IMR-90 (cell line): ENCODE data around the gene CD46. TPM values are rescaled to one million over a fixed set of nuclear protein-coding genes. Genes with fewer than 3 reads are reported as not detected.
A peak's percentile ranks its signal among the peaks of the same experiment; 100 is the strongest.

ENCODE experiments used
- ATAC-seq: fragments of 200-7000 bp; cut with Tn5 transposase; 2 replicates; pipeline ENCODE4 v1.9.1; 2020; ENCODE audit warnings: low read depth, mild to moderate bottlenecking, moderate library complexity
- BruUV-seq: library from RNA; stranded (reverse); fragments of 400-500 nt; replicated peaks from 2 replicates; lab custom pipeline; 2021; lab: Mats Ljungman, UMichigan
- CTCF ChIA-PET: fragments of 300-600 bp; formaldehyde crosslinking; extraction: SDS; loops from one replicate; lab custom pipeline; 2021; ENCODE audit warnings: antibody characterized with exemption; lab: Yijun Ruan, JAX
- POLR2A ChIA-PET: fragments of 300-600 bp; sonication (Branson Sonifier 250); formaldehyde crosslinking; loops from one replicate; lab custom pipeline; 2022; ENCODE audit warnings: antibody characterized with exemption; ENCODE audit not compliant: unreplicated experiment; lab: Charles Lee
- DNase-seq: peaks from one replicate; pipeline ENCODE4 v3.0.0; 2013
- H2AFZ ChIP-seq: replicated peaks from 2 replicates; pipeline ENCODE3; 2013; ENCODE audit warnings: low read length, mild to moderate bottlenecking; ENCODE audit not compliant: poor library complexity
- H2AK5ac ChIP-seq: 2 replicates; pipeline ENCODE4 v1.6.1; 2013; ENCODE audit warnings: low read depth, low read length, inconsistent platforms
- H2AK9ac ChIP-seq: replicated peaks from 2 replicates; pipeline ENCODE3; 2013; ENCODE audit warnings: mild to moderate bottlenecking, low read depth, low read length, moderate library complexity; ENCODE audit not compliant: poor library complexity
- H2BK120ac ChIP-seq: 2 replicates; pipeline ENCODE4 v1.6.1; 2013; ENCODE audit warnings: low read depth, low read length, inconsistent platforms
- H2BK15ac ChIP-seq: 3 replicates; pipeline ENCODE4 v1.6.1; 2013; ENCODE audit warnings: low read depth, low read length, inconsistent platforms
- H2BK20ac ChIP-seq: 2 replicates; pipeline ENCODE4 v1.6.1; 2013; ENCODE audit warnings: low read depth, mild to moderate bottlenecking, inconsistent platforms, low read length, moderate library complexity
- H2BK5ac ChIP-seq: 2 replicates; pipeline ENCODE4 v1.6.1; 2013; ENCODE audit warnings: mild to moderate bottlenecking, low read depth, low read length, inconsistent platforms; ENCODE audit not compliant: poor library complexity, severe bottlenecking
- H3K14ac ChIP-seq: replicated peaks from 2 replicates; pipeline ENCODE4 v1.6.1; 2013; ENCODE audit warnings: low read depth, low read length, inconsistent platforms
- H3K18ac ChIP-seq: 2 replicates; pipeline ENCODE4 v1.6.1; 2013; ENCODE audit warnings: low read depth, low read length, control low read depth
- H3K23ac ChIP-seq: 2 replicates; pipeline ENCODE4 v1.6.1; 2013; ENCODE audit warnings: low read depth, low read length, inconsistent platforms
- H3K27ac ChIP-seq: 2 replicates; pipeline ENCODE4 v1.5.1; 2013; ENCODE audit warnings: mild to moderate bottlenecking, control low read depth, low read length; ENCODE audit not compliant: insufficient read depth
- H3K27me3 ChIP-seq: 2 replicates; pipeline ENCODE4 v1.6.1; 2013; ENCODE audit warnings: low read length; ENCODE audit not compliant: control insufficient read depth, insufficient read depth
- H3K36me3 ChIP-seq: 2 replicates; pipeline ENCODE4 v1.6.1; 2013; ENCODE audit warnings: low read length, mixed read lengths; ENCODE audit not compliant: control insufficient read depth, insufficient read depth
- H3K4ac ChIP-seq: 2 replicates; pipeline ENCODE4 v1.6.1; 2013; ENCODE audit warnings: low read depth, low read length, inconsistent platforms
- H3K4me1 ChIP-seq: 2 replicates; pipeline ENCODE4 v1.6.1; 2013; ENCODE audit warnings: low read length, mixed read lengths; ENCODE audit not compliant: control insufficient read depth, insufficient read depth
- H3K4me2 ChIP-seq: 2 replicates; pipeline ENCODE4 v1.6.1; 2013; ENCODE audit warnings: low read depth, mild to moderate bottlenecking, control low read depth, low read length, moderate library complexity
- H3K4me3 ChIP-seq: 2 replicates; pipeline ENCODE4 v1.5.1; 2013; ENCODE audit warnings: low read depth, mild to moderate bottlenecking, control low read depth, low read length, moderate library complexity; ENCODE audit not compliant: insufficient read depth
- H3K56ac ChIP-seq: 2 replicates; pipeline ENCODE4 v1.6.1; 2013; ENCODE audit warnings: low read length, inconsistent platforms; ENCODE audit not compliant: insufficient read depth; ENCODE audit errors: extremely low read depth
- H3K79me1 ChIP-seq, 2 experiments: 2 replicates each; pipeline ENCODE4 v1.6.1; 2013; ENCODE audit warnings: low read length in 2 of 2, inconsistent platforms in 1 of 2, low read depth in 1 of 2
- H3K9ac ChIP-seq: 2 replicates; pipeline ENCODE4 v1.6.1; 2013; ENCODE audit warnings: low read depth, low read length, control low read depth
- H3K9me1 ChIP-seq: 2 replicates; pipeline ENCODE4 v1.6.1; 2013; ENCODE audit warnings: low read length, inconsistent platforms; ENCODE audit not compliant: insufficient read depth
- H3K9me3 ChIP-seq: 2 replicates; pipeline ENCODE4 v1.6.1; 2013; ENCODE audit warnings: low read length; ENCODE audit not compliant: control insufficient read depth, insufficient read depth
- H4K20me1 ChIP-seq: 2 replicates; pipeline ENCODE4 v1.6.1; 2013; ENCODE audit warnings: low read length, inconsistent platforms; ENCODE audit not compliant: insufficient read depth
- H4K5ac ChIP-seq: 2 replicates; pipeline ENCODE4 v1.6.1; 2013; ENCODE audit warnings: mild to moderate bottlenecking, low read depth, low read length, control low read depth
- H4K8ac ChIP-seq, 2 experiments: 2 replicates each; pipeline ENCODE4 v1.6.1; 2013; ENCODE audit warnings: low read depth in 2 of 2, low read length in 2 of 2, control low read depth in 1 of 2, inconsistent platforms in 1 of 2
- H4K91ac ChIP-seq: 2 replicates; pipeline ENCODE4 v1.6.1; 2013; ENCODE audit warnings: low read depth, low read length, inconsistent platforms; ENCODE audit not compliant: insufficient read depth
- CHD1 ChIP-seq: IDR thresholded peaks from 2 replicates; pipeline ENCODE4 v1.6.1; 2012; ENCODE audit warnings: low read depth, low read length, improper control_type of control experiment
- FOS ChIP-seq: fragments of 150-350 bp; IDR thresholded peaks from 2 replicates; pipeline ENCODE4 v1.6.1; 2016; ENCODE audit warnings: low read depth, low read length
- MAZ ChIP-seq: IDR thresholded peaks from 2 replicates; pipeline ENCODE4 v1.6.1; 2012; ENCODE audit warnings: low read depth, mild to moderate bottlenecking, low read length, improper control_type of control experiment, moderate library complexity, borderline replicate concordance
- NFE2L2 ChIP-seq: fragments of 150-350 bp; IDR thresholded peaks from 2 replicates; pipeline ENCODE4 v1.6.1; 2016; ENCODE audit warnings: low read depth, mild to moderate bottlenecking, low read length
- RFX5 ChIP-seq: IDR thresholded peaks from 2 replicates; pipeline ENCODE4 v1.8.0; 2012; ENCODE audit warnings: low read depth, mild to moderate bottlenecking, low read length, moderate library complexity
- WGBS, 2 experiments: methylation state at CpG; one replicate each; pipeline versions ENCODE4 v1.1.5 to v1.1.7; 2013; ENCODE audit warnings: missing lambda C conversion rate in 2 of 2; ENCODE audit not compliant: insufficient read length in 1 of 2; ENCODE audit errors: extremely low coverage in 2 of 2; 5-methylcytosine and 5-hydroxymethylcytosine counted together
- dilution Hi-C: fragments of 300-500 bp; cut with HindIII; formaldehyde crosslinking; loops from one replicate; pipeline ENCODE4 v1.14.3; 2018; ENCODE audit warnings: low sequenced_read_pairs; ENCODE audit not compliant: unreplicated experiment
- in situ Hi-C: fragments of 300-500 bp; cut with MboI; formaldehyde crosslinking; loops from 3 replicates; pipeline ENCODE4 v1.14.3; 2019; ENCODE audit warnings: low sequenced_read_pairs, inconsistent platforms, mixed read lengths
- intact Hi-C: fragments of 100-400 bp; cut with micrococcal nuclease; formaldehyde crosslinking; loops from 2 replicates; pipeline ENCODE4 v1.10.0; 2022
- polyA plus RNA-seq, 3 experiments: library from polyadenylated mRNA; depleted of rRNA; stranded (reverse); fragments of >200 nt; gene quantifications; 2 replicates each; pipeline ENCODE4 v1.2.3, GENCODE V29; 2012; ENCODE audit warnings: low replicate concordance in 1 of 3
- total RNA-seq: library from RNA; depleted of rRNA; stranded (reverse); fragments of >200 nt; gene quantifications from 2 replicates; pipeline ENCODE4 v1.2.3, GENCODE V29; 2012
- TF ChIP-seq, protein P1 (sequence below): fragments of 150-350 bp; IDR thresholded peaks from 2 replicates; pipeline ENCODE4 v1.6.1; 2017; ENCODE audit warnings: mild to moderate bottlenecking, antibody characterized with exemption, low read length, low read depth

Gene CD46
- total and polyA plus RNA-seq, 2 of the 4 experiments (the other 2 are of a cell fraction): 37.1 to 82.0 TPM

DNA sequence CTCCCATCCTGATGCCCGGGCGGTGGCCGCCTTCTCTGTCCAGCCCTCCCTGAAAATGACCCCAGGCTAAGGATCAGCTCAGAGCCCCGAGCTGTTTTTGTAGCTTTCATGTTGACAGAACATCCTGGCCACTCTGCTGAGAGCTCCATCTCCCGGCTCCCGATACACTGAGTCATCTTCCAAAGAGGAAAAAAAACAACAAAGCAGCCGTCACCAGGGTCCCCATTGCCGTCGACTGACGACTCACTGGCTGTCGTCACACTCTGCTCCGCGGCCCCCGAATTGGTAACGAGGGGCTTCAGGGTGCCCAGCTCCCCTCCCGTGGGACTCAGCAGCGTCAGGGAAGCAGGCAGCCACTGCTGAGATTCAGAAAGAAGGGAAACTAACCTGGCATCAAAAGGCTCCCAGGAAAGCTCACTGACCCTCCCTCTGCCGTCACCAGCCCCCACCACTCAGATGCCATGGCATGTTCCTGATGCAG, 67.2 kb downstream of the CD46 start:
- Histone ChIP-seq H2BK5ac (no peak overlapping the region), H2BK120ac (peak overlapping the region; percentile 45), H3K4me3 (no peak overlapping the region), H2AK9ac (peak overlapping the region; percentile 6), H3K23ac (no peak overlapping the region), H4K20me1 (no peaks in the 10 kb centered on the region), H4K8ac (peak overlapping the region in 1 of 2 experiments; percentile 12; a peak in 2 of 4 replicates), H3K79me1 (peaks cover 0 to 8% of the 10 kb centered on the region in 2 experiments; a peak in 1 of 4 replicates), H3K9me1 (peaks cover 6% of the 10 kb centered on the region; the same call in 1 of the 2 replicates), H2AK5ac (no peak overlapping the region; the same call in 1 of the 2 replicates), H4K91ac (no peak overlapping the region), H3K18ac (no peak overlapping the region), H3K27ac (no peak overlapping the region), H3K4me1 (peaks cover 14% of the 10 kb centered on the region), H2BK20ac (peak overlapping the region; percentile 51; the same call in 1 of the 2 replicates), H3K27me3 (no peaks in the 10 kb centered on the region), H3K36me3 (peaks cover 8% of the 10 kb centered on the region; the same call in 1 of the 2 replicates), H2BK15ac (no peak overlapping the region), H4K5ac (peak overlapping the region; percentile 9; the same call in 1 of the 2 replicates), H2AFZ (peak overlapping the region; percentile 83), H3K9ac (no peak overlapping the region), H3K4me2 (peak overlapping the region; percentile 52), H3K4ac (peak overlapping the region; percentile 40), H3K56ac (no peak overlapping the region), H3K14ac (no peak overlapping the region), H3K9me3 (no peaks in the 10 kb centered on the region)
- WGBS, 2 experiments: 52% methylated on average over 5 of the region's 18 CpGs; no CpG with 5 or more reads in 1 of the 2 experiments
- DNase-seq: peak; percentile 68
- ChIA-PET POLR2A (interaction anchor here (0.7 kb wide), 1 partner anchor 13 kb away, joined by 3 read pairs; no protein-coding TSS in a partner anchor), CTCF (interaction anchor here (0.9 to 2.2 kb wide), 4 partner anchors 9 to 51 kb away, joined by 3 to 8 read pairs (median 6); no protein-coding TSS in a partner anchor)
- TF ChIP-seq, protein P1, sequence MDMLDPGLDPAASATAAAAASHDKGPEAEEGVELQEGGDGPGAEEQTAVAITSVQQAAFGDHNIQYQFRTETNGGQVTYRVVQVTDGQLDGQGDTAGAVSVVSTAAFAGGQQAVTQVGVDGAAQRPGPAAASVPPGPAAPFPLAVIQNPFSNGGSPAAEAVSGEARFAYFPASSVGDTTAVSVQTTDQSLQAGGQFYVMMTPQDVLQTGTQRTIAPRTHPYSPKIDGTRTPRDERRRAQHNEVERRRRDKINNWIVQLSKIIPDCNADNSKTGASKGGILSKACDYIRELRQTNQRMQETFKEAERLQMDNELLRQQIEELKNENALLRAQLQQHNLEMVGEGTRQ: no peak
- TF ChIP-seq CHD1 (no peak), MAZ (no peak), FOS (peak; percentile 40; the same call in 1 of the 2 replicates), RFX5 (no peak), NFE2L2 (peak; percentile 38; the same call in 1 of the 2 replicates)
- no TSS peak for BruUV-seq
- intact Hi-C loops: no loop called here
- in situ Hi-C loops: no loop called here
- peak; percentile 62 for ATAC-seq
- dilution Hi-C loops: no loop called here
